Thymus (tissue), 11 donors: Measurements from ENCODE around the gene RCOR1. TPM values are rescaled to one million over a fixed set of nuclear protein-coding genes. Genes with fewer than 3 reads are reported as not detected.

Experiments
- DNase-seq, 9 donors: peaks; one replicate each; pipeline ENCODE4 v3.0.0-alpha.2; 2013; ENCODE audit warnings: low spot score in 9 of 9, low read depth in 6 of 9, missing footprints in 1 of 9
- H3K27ac ChIP-seq, 2 donors: one replicate each; pipeline ENCODE4 v1.5.1; 2013; ENCODE audit warnings: control low read depth in 1 of 2, low read depth in 1 of 2, low read length in 1 of 2, mild to moderate bottlenecking in 1 of 2, moderate library complexity in 1 of 2
- H3K27me3 ChIP-seq, 2 donors: one replicate each; pipeline ENCODE4 v1.5.1; 2013; ENCODE audit warnings: low read length in 1 of 2; ENCODE audit not compliant: control insufficient read depth in 2 of 2, insufficient read depth in 1 of 2
- H3K36me3 ChIP-seq, 2 donors: one replicate each; pipeline ENCODE4 v1.5.1; 2013; ENCODE audit warnings: low read length in 1 of 2, mild to moderate bottlenecking in 1 of 2, moderate library complexity in 1 of 2; ENCODE audit not compliant: control insufficient read depth in 2 of 2, insufficient read depth in 2 of 2
- H3K4me1 ChIP-seq, 2 donors: one replicate each; pipeline ENCODE4 v1.5.1; 2013; ENCODE audit warnings: low read length in 2 of 2; ENCODE audit not compliant: control insufficient read depth in 2 of 2, insufficient read depth in 2 of 2
- H3K4me3 ChIP-seq, 2 donors: one replicate each; pipeline ENCODE4 v1.5.1; 2013; ENCODE audit warnings: low read length in 2 of 2, control low read depth in 1 of 2, mild to moderate bottlenecking in 1 of 2
- H3K9me3 ChIP-seq, 2 donors: one replicate each; pipeline ENCODE4 v1.5.1; 2013; ENCODE audit warnings: low read length in 1 of 2, mild to moderate bottlenecking in 1 of 2; ENCODE audit not compliant: control insufficient read depth in 2 of 2, insufficient read depth in 1 of 2
- WGBS: extraction: QIAGEN DNeasy Blood & Tissue Kit; methylation state at CpG from one replicate; pipeline ENCODE4 v1.1.7; 2013; 5-methylcytosine and 5-hydroxymethylcytosine counted together
- polyA plus RNA-seq: library from polyadenylated mRNA; stranded (reverse); fragments of 200-250 nt; gene quantifications from one replicate; pipeline ENCODE4 v1.2.3, GENCODE V29; 2013
- total RNA-seq: library from RNA; stranded (reverse); fragments of 120-200 nt; gene quantifications from one replicate; pipeline ENCODE4 v1.2.4, GENCODE V29; 2013
- donor health status: healthy.

The RCOR1 gene
- total and polyA plus RNA-seq, 2 donors, result 9.2 to 9.7 TPM

GRCh38 chr14:102594514-102595175, 2.2 kb downstream of the RCOR1 start:
- H3K9me3 ChIP-seq, result no peaks in the 10 kb centered on the region
- peaks cover 0 to 2% of the 10 kb centered on the region in 2 donors for H3K36me3 ChIP-seq
- WGBS, result 25% methylated on average over 7 of the region's 7 CpGs
- no peak overlapping the region for H3K27ac ChIP-seq
- H3K4me3 ChIP-seq, result peak overlapping the region; percentile 59 to 92
- H3K4me1 ChIP-seq, result peaks cover 9 to 15% of the 10 kb centered on the region in 2 donors
- DNase-seq, result peak in 5 of 9 donors; percentile 42 to 77 (median 53)
- no peaks in the 10 kb centered on the region for H3K27me3 ChIP-seq

DNA sequence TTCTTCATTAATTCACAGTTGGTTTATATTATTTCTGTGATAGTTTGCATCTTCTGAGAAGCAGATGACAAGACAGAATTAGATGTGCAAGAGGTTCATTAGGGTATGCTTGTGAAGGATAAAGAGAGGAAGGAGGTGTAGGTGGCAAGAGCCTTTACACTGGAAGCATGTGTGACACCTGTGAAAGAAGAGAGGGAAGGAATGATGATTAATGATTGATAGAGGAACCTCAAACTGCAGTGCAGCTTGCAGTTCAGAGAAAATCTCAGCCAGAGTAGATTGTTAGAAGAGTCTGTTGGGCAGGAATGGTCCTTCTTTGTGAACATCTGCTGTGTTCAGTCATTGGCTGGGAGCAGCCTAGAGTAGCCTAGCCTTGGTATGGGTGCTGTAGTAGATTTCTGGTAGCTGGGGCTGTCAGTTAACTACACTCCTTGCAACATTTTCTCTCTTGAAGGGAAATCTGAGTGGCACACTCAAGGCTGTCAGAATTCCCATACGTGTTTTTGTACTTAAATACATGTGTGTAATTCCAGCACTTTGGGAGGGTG, 9.0 kb downstream of the RCOR1 start:
- Histone ChIP-seq H3K27me3 (no peaks in the 10 kb centered on the region), H3K27ac (no peak overlapping the region), H3K4me3 (no peak overlapping the region), H3K36me3 (peaks cover 4% of the 10 kb centered on the region in 2 donors), H3K4me1 (peaks cover 2 to 3% of the 10 kb centered on the region in 2 donors), H3K9me3 (no peaks in the 10 kb centered on the region)
- WGBS, result 98% methylated on average over 1 of the region's 1 CpG
- no peak for DNase-seq

GRCh38 chr14:102602421-102603292, 10.2 kb downstream of the RCOR1 start:
- 94% methylated on average over 16 of the region's 16 CpGs for WGBS

DNA sequence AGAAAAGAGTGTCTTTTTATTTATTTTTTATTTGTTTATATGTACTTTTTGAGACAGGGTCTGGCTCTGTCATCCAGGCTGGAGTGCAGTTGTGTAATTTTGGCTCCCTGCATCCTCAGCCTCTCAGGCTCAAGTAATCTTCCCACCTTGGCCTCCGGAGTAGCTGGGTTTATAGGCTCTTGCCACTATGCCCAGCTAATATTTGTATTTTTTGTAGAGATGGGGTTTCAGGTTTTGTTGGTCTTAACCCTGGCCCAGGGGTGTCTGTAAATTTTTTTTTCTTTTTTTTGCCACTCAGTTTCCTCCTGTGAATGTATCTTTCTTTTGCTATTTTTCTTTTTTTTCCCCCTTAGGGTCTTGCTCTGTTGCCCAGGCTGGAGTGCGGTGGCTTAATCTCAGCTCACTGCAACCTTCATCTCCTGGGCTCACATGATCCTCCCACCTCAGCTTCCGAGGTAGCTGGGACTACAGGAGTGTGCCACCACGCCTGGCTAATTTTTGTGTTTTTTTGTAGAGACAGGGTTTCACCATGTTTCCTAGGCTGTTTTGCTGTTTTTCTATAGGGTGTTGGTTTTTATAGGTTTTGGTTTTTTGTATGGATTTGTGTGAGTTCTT, 11.0 kb downstream of the RCOR1 start:
- Histone ChIP-seq H3K27me3 (no peaks in the 10 kb centered on the region), H3K36me3 (peaks cover 4% of the 10 kb centered on the region in 2 donors), H3K27ac (no peak overlapping the region), H3K4me1 (peaks cover 2 to 3% of the 10 kb centered on the region in 2 donors), H3K4me3 (no peak overlapping the region), H3K9me3 (no peaks in the 10 kb centered on the region)
- 93% methylated on average over 4 of the region's 4 CpGs for WGBS
- DNase-seq, result no peak

More at GRCh38 chr14:102602421-102603292, 10.2 kb downstream of the RCOR1 start:
- no peaks in the 10 kb centered on the region for H3K9me3 ChIP-seq
- H3K27me3 ChIP-seq, result no peaks in the 10 kb centered on the region
- peaks cover 4% of the 10 kb centered on the region in 2 donors for H3K36me3 ChIP-seq
- H3K4me1 ChIP-seq, result peaks cover 2 to 3% of the 10 kb centered on the region in 2 donors
- no peak overlapping the region for H3K4me3 ChIP-seq
- no peak for DNase-seq
- H3K27ac ChIP-seq, result no peak overlapping the region

DNA sequence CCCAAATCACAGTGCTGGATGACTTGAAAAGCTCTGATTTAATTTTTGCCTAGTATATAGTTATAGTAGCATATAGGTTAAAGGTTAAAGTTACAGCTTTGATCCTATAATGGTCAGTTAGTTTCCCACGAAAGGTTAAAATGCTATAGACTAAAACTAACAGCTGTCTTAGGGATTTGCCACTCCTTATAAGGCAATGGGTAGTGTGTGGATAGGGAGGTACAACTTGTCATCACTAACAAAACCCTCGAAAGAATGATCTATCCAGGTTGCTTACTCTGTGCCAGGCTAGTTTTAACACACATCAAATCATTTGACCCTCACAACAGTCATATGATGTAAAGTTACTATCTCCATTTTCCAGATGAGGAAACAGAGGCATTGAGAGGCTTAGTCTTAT, 11.7 kb downstream of the RCOR1 start:
- H3K27ac ChIP-seq, result no peak overlapping the region

GRCh38 chr14:102605029-102605428, 12.6 kb downstream of the RCOR1 start:
- peaks cover 0 to 2% of the 10 kb centered on the region in 2 donors for H3K4me1 ChIP-seq
- 98% methylated on average over 2 of the region's 2 CpGs for WGBS
- no peaks in the 10 kb centered on the region for H3K27me3 ChIP-seq
- H3K36me3 ChIP-seq, result peaks cover 4% of the 10 kb centered on the region in 2 donors
- H3K4me3 ChIP-seq, result no peak overlapping the region
- no peaks in the 10 kb centered on the region for H3K9me3 ChIP-seq
- H3K27ac ChIP-seq, result no peak overlapping the region
- DNase-seq, result no peak

More for the DNA sequence above, 11.7 kb downstream of the RCOR1 start:
- 97% methylated on average over 2 of the region's 2 CpGs for WGBS
- Histone ChIP-seq H3K27me3 (no peaks in the 10 kb centered on the region), H3K4me3 (no peak overlapping the region), H3K4me1 (peaks cover under 1 to 2% of the 10 kb centered on the region in 2 donors), H3K36me3 (peaks cover 4% of the 10 kb centered on the region in 2 donors), H3K9me3 (no peaks in the 10 kb centered on the region)
- no peak for DNase-seq

DNA sequence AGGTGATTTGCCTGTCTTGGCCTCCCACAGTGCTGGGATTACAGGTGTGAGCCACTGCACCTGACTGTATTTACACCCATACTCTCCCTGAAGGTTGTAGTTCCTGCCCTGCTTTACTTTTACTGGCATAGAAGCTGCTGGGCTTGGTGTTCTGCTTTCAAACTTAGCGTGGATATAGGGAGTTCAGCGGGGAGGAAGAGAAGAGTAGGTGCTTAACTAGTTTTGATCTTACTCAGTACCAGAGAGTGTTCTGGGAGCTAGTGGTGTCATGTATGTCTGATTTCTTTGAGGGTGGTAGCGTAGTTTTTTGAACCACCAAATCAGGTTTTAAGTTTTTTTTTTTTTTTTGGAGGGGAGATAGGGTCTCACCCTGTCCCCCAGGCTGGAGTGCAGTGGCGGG, 13.8 kb downstream of the RCOR1 start:
- Histone ChIP-seq H3K36me3 (peaks cover 3 to 4% of the 10 kb centered on the region in 2 donors), H3K4me3 (no peak overlapping the region), H3K4me1 (peaks cover 0 to 2% of the 10 kb centered on the region in 2 donors), H3K27me3 (no peaks in the 10 kb centered on the region), H3K27ac (no peak overlapping the region), H3K9me3 (no peaks in the 10 kb centered on the region)
- WGBS, result 93% methylated on average over 4 of the region's 4 CpGs
- no peak for DNase-seq

GRCh38 chr14:102608064-102608446, 15.6 kb downstream of the RCOR1 start:
- H3K27ac ChIP-seq, result no peak overlapping the region
- 96% methylated on average over 4 of the region's 4 CpGs for WGBS
- no peak overlapping the region for H3K4me3 ChIP-seq
- no peak for DNase-seq
- H3K9me3 ChIP-seq, result peaks cover 0 to 2% of the 10 kb centered on the region in 2 donors
- no peaks in the 10 kb centered on the region for H3K4me1 ChIP-seq
- H3K27me3 ChIP-seq, result no peaks in the 10 kb centered on the region
- H3K36me3 ChIP-seq, result no peaks in the 10 kb centered on the region
